Activated naive CD8-positive, alpha-beta T cell treated with anti-CD3 and anti-CD28 coated beads, Interleukin-2, amount 50 U/mL, for 24 hours (primary cell): ENCODE data around the gene ZNF335.
"Not testable (repeated sequence)": the region's sequence is repeated elsewhere in the genome, so short reads cannot be mapped to it uniquely, and the experiment has no call there.

Experiments used
- ATAC-seq: fragments of 150-1000 bp; cut with Tn5 transposase; one replicate; pipeline ENCODE4 v1.10.0; 2021
- DNase-seq: peaks from one replicate; pipeline ENCODE4 v3.0.0; 2021
- H3K27ac Mint-ChIP-seq: one replicate; pipeline ENCODE4 v1.8.0; 2021; ENCODE audit warnings: mild to moderate bottlenecking, mixed read lengths
- H3K27me3 Mint-ChIP-seq: one replicate; pipeline ENCODE4 v1.8.0; 2021; ENCODE audit warnings: mixed read lengths
- H3K36me3 Mint-ChIP-seq: one replicate; pipeline ENCODE4 v1.8.0; 2021; ENCODE audit warnings: low read depth, mixed read lengths
- H3K4me1 Mint-ChIP-seq: one replicate; pipeline ENCODE4 v1.8.0; 2021; ENCODE audit warnings: mixed read lengths
- H3K4me3 Mint-ChIP-seq: one replicate; pipeline ENCODE4 v1.8.0; 2021; ENCODE audit warnings: mild to moderate bottlenecking, moderate library complexity, mixed read lengths
- H3K9me3 Mint-ChIP-seq: one replicate; pipeline ENCODE4 v1.8.0; 2021; ENCODE audit warnings: mixed read lengths

Gene ZNF335

DNA sequence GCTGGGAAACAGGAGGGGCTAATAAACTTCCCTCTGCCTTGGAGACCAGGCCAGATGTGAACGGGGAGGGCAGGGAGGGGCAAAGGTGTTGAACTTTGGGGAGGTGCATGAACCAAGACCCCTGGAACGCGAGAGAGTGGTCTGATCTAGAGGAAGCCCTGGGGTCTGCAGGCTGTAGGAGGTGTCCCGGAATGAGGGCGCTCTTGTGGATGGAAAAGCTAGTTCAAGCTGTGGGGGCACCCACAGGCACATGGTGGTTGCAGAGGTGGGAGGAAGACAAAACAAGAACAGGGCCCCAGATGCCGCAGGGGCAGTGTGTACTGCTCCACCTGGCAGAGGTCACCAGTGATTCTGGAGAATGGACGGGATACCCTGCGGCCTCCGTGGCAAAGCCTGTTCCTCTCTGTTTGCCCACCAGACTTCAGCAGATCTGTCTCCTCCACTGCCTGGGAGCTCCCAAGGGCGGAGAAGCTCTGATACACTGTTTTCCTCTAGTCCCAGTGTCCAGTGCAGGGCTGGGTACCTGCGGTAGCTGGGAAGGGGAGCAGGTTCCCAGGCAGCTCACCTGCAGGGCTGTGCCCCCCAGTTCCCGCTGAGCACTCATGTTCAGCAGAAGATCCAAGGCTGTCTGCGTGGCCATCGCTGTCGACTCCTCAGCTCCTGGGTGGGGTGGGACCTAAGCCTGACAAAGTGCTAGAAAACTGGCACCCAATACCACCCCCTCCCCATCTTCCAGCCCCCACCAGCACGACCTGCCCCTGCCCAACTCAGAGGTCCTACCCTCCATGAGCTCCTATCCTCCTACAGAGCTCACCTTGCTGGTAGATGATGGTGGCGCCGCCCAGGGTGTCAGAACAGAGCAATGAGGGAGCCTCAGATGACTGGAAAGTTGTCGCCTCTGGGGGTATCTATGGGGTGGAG is 14.7 kb downstream of the ZNF335 start:
- ATAC-seq, result no peak
- Mint-ChIP-seq H3K4me3 (no peak overlapping the region), H3K27me3 (no peaks in the 10 kb centered on the region), H3K4me1 (no peaks in the 10 kb centered on the region), H3K9me3 (no peaks in the 10 kb centered on the region), H3K36me3 (peaks cover 46% of the 10 kb centered on the region), H3K27ac (no peak overlapping the region)
- no peak for DNase-seq

GRCh38 chr20:45956326-45956725 is 15.7 kb downstream of the ZNF335 start:
- not testable (repeated sequence) for ATAC-seq, H3K9me3 Mint-ChIP-seq, H3K27ac Mint-ChIP-seq, H3K4me1 Mint-ChIP-seq, H3K27me3 Mint-ChIP-seq, H3K4me3 Mint-ChIP-seq, DNase-seq
- peaks cover 42% of the 10 kb centered on the region for H3K36me3 Mint-ChIP-seq

DNA sequence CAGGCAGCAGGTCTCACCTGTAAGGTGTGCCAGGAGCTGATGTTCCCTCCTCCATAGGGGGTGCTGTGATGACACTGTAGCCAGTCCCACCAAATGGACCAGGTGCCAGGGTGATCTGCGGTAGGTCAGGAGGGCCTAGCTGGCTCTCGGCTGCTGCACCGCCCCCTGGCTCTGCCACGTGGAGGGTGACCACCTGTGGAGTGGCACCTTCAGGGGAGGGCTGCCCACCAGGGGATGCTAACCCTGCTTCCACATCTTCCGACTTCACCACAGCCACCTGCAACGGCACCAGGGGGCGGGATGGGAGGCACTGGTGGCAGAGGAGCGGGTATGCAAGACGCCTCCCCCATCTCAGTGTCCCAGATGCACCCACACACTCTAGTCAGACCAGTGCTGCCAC is 18.3 kb downstream of the ZNF335 start:
- H3K4me1 Mint-ChIP-seq, result no peaks in the 10 kb centered on the region
- H3K36me3 Mint-ChIP-seq, result peaks cover 32% of the 10 kb centered on the region
- no peak overlapping the region for H3K27ac Mint-ChIP-seq
- H3K9me3 Mint-ChIP-seq, result no peaks in the 10 kb centered on the region
- no peak overlapping the region for H3K4me3 Mint-ChIP-seq
- no peak for DNase-seq
- no peak for ATAC-seq
- H3K27me3 Mint-ChIP-seq, result no peaks in the 10 kb centered on the region

DNA sequence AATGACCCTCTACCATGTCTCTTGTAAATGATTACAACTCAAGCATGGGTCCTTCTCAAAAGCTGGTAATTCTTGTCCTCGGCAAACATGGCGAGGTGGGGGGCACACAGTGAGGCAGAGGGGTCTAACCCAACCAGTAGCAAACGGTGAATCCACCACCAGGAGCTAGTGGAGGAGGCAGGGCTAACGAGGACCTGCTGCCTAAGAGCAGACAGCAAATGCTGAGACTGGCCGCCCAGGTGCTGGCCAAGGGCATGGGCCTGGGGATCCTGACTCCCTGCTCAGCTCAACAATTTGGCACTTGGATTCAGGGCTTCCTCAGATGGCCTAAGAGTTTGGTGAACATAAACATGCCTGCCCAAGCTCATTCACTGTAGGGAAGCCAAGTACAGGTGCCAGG is 19.1 kb downstream of the ZNF335 start:
- Mint-ChIP-seq H3K36me3 (peaks cover 29% of the 10 kb centered on the region), H3K27me3 (no peaks in the 10 kb centered on the region)

GRCh38 chr20:45951925-45952834 is 19.8 kb downstream of the ZNF335 start:
- Mint-ChIP-seq H3K9me3 (no peaks in the 10 kb centered on the region), H3K36me3 (peaks cover 27% of the 10 kb centered on the region), H3K4me3 (no peak overlapping the region), H3K4me1 (no peaks in the 10 kb centered on the region), H3K27ac (peak overlapping the region; percentile 56), H3K27me3 (no peaks in the 10 kb centered on the region)
- no peak for DNase-seq
- no peak for ATAC-seq

More for the DNA sequence above, 19.1 kb downstream of the ZNF335 start:
- Mint-ChIP-seq H3K4me3 (no peak overlapping the region), H3K4me1 (no peaks in the 10 kb centered on the region), H3K9me3 (no peaks in the 10 kb centered on the region), H3K27ac (no peak overlapping the region)
- no peak for DNase-seq
- no peak for ATAC-seq

DNA sequence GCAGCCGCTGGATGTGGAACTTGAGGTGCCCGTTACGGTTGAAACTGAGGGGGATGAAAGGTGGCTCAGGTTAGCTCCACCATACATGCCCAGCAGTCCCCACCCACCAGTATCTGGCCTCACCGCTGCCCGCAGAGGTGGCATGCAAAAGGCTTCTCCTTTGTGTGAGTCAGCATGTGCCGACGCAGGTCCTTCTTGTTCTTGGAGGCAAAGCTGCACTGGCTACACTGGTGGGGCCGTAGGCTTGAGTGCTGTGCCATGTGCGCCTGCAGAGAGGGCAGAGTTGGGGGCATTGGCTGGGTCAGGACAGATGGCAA is 21.7 kb downstream of the ZNF335 start:
- H3K36me3 Mint-ChIP-seq, result peaks cover 16% of the 10 kb centered on the region
- no peak overlapping the region for H3K4me3 Mint-ChIP-seq
- H3K27me3 Mint-ChIP-seq, result no peaks in the 10 kb centered on the region
- no peak overlapping the region for H3K27ac Mint-ChIP-seq
- H3K9me3 Mint-ChIP-seq, result no peaks in the 10 kb centered on the region
- no peak for DNase-seq
- H3K4me1 Mint-ChIP-seq, result peaks cover 10% of the 10 kb centered on the region
- no peak for ATAC-seq

GRCh38 chr20:45949542-45950329 is 22.3 kb downstream of the ZNF335 start:
- H3K4me3 Mint-ChIP-seq, result no peak overlapping the region
- peaks cover 10% of the 10 kb centered on the region for H3K4me1 Mint-ChIP-seq
- no peak for DNase-seq
- peaks cover 19% of the 10 kb centered on the region for H3K36me3 Mint-ChIP-seq
- H3K9me3 Mint-ChIP-seq, result no peaks in the 10 kb centered on the region
- no peaks in the 10 kb centered on the region for H3K27me3 Mint-ChIP-seq
- ATAC-seq, result no peak
- H3K27ac Mint-ChIP-seq, result no peak overlapping the region

GRCh38 chr20:45948742-45949541 is 23.1 kb downstream of the ZNF335 start:
- ATAC-seq, result no peak
- no peak overlapping the region for H3K27ac Mint-ChIP-seq
- DNase-seq, result no peak
- H3K27me3 Mint-ChIP-seq, result no peaks in the 10 kb centered on the region
- peaks cover 21% of the 10 kb centered on the region for H3K36me3 Mint-ChIP-seq
- H3K4me3 Mint-ChIP-seq, result no peak overlapping the region
- H3K9me3 Mint-ChIP-seq, result no peaks in the 10 kb centered on the region
- H3K4me1 Mint-ChIP-seq, result peaks cover 15% of the 10 kb centered on the region

DNA sequence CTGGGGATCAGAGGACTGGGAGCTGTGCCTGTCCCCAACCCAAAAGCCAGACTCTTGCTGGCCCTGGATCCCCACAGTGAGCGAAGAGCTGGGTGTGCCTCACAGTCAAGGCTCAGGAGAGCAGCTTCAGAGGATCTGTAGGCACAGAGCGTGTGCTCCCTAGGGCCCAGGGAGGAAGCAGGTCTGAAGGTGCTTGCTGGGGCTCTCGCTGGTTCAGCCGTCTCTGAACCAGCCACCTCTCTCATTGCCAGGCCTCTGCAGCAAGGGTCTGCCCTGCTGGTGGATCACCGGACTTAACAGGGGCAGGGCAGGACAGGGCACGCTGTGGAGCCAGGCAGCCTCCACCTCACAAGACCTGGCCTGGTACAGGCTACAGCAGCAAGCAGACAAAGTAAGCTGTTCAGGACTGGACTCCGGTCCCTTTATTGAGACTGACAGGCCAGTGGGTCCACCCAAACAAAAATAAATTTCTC is 23.7 kb downstream of the ZNF335 start:
- Mint-ChIP-seq H3K4me3 (no peak overlapping the region), H3K36me3 (peaks cover 20% of the 10 kb centered on the region), H3K9me3 (no peaks in the 10 kb centered on the region), H3K27me3 (no peaks in the 10 kb centered on the region), H3K27ac (no peak overlapping the region), H3K4me1 (peaks cover 22% of the 10 kb centered on the region)
- ATAC-seq (no peak), DNase-seq (no peak)

DNA sequence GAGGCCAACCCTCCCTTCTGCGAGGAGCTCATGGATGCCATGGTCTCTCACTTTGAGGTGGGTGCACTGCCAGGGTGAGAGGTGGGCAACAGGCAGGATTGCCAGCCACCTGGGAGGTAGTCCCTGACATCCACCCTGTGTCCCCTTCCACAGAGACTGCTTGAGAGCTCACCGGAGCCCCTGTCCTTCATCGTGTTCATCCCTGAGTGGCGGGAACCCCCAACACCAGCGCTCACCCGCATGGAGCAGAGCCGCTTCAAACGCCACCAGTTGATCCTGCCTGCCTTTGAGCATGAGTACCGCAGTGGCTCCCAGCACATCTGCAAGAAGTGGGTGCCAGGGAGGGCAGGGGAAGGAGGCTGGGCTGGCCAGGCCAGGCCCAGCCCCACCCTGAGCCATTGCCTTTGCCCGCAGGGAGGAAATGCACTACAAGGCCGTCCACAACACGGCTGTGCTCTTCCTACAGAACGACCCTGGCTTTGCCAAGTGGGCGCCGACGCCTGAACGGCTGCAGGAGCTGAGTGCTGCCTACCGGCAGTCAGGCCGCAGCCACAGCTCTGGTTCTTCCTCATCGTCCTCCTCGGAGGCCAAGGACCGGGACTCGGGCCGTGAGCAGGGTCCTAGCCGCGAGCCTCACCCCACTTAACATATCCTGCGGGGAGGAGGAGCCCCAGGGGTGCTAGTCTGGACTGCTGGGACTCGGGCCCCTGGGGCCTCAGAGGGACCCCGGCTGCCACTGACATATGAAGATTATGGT is 24.7 kb downstream of the ZNF335 start:
- H3K4me1 Mint-ChIP-seq, result peaks cover 22% of the 10 kb centered on the region
- no peaks in the 10 kb centered on the region for H3K9me3 Mint-ChIP-seq
- H3K27me3 Mint-ChIP-seq, result no peaks in the 10 kb centered on the region
- H3K4me3 Mint-ChIP-seq, result no peak overlapping the region
- DNase-seq (no peak), ATAC-seq (no peak)
- peaks cover 20% of the 10 kb centered on the region for H3K36me3 Mint-ChIP-seq
- no peak overlapping the region for H3K27ac Mint-ChIP-seq

DNA sequence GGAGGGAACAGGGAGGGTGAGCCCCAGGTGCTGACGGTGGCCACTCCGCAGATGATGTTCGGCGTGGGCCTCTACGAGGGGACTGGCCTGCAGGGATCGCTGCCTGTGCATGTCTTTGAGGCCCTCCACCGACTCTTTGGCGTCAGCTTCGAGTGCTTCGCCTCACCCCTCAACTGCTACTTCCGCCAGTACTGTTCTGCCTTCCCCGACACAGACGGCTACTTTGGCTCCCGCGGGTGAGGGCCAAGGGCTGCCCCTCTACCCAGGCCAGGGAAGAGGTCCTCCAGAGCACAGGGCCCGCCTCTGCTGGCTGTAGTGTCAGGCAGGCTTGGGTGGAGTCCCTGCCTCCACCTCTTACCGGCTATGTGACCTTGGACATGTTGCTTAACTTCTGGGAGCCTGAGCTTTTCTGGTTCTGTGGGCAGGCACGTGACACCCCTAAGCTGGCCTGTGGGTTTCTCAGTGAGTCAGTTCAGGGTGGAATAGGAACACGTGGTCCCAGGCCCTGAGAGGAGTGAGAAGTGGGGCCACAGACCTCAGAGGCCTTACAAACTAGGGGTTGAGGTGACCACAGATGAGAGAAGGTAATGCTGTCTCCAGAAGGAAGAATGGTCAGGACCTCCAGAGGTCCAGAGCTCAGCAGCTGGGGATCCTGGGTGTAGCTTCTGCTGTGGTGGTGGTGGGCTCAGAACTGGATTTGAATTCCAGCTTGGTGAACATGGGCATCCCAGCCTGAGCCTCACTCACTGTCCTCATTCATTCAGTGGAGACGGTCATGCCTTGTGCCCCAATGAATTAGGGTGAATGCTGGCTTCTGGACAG is 25.6 kb downstream of the ZNF335 start:
- H3K9me3 Mint-ChIP-seq, result no peaks in the 10 kb centered on the region
- H3K27ac Mint-ChIP-seq, result peak overlapping the region; percentile 79
- peaks cover 16% of the 10 kb centered on the region for H3K36me3 Mint-ChIP-seq
- no peaks in the 10 kb centered on the region for H3K27me3 Mint-ChIP-seq
- no peak overlapping the region for H3K4me3 Mint-ChIP-seq
- DNase-seq (peak; percentile 52), ATAC-seq (peak; percentile 68)
- H3K4me1 Mint-ChIP-seq, result peaks cover 22% of the 10 kb centered on the region

- no peak for DNase-seq
- Mint-ChIP-seq H3K4me3 (no peak overlapping the region), H3K4me1 (peaks cover 22% of the 10 kb centered on the region), H3K27me3 (no peaks in the 10 kb centered on the region), H3K36me3 (peaks cover 16% of the 10 kb centered on the region), H3K27ac (peak overlapping the region; percentile 79), H3K9me3 (no peaks in the 10 kb centered on the region)
- ATAC-seq, result no peak
These were observed 26.3 kb downstream of the ZNF335 start for GRCh38 chr20:45945678-45946148.
